Measurements from ENCODE around the gene ARF3.

The ARF3 gene

GRCh38 chr12:48946943-48947342 is 10.3 kb downstream of the ARF3 start:
- H3K27me3 ChIP-seq (ENCODE audit: insufficient read depth, low read length) = no peaks in the 10 kb centered on the region
- H3K36me3 ChIP-seq (ENCODE audit: insufficient read depth, low read length) = peaks cover 10% of the 10 kb centered on the region
- no peaks in the 10 kb centered on the region for H3K9me3 ChIP-seq (ENCODE audit: low read length)
- H3K4me1 ChIP-seq (ENCODE audit: insufficient read depth, low read length) = peaks cover 9% of the 10 kb centered on the region
- no peak overlapping the region for H2AFZ ChIP-seq (ENCODE audit: low read depth, low read length)
- H3K4me3 ChIP-seq (ENCODE audit: low read length) = no peak overlapping the region

GRCh38 chr12:48946205-48946604 is 11.1 kb downstream of the ARF3 start:
- Histone ChIP-seq H3K36me3 (ENCODE audit: insufficient read depth, low read length) (peaks cover 12% of the 10 kb centered on the region), H2AFZ (ENCODE audit: low read depth, low read length) (no peak overlapping the region), H3K4me3 (ENCODE audit: low read length) (no peak overlapping the region), H3K4me1 (ENCODE audit: insufficient read depth, low read length) (peaks cover 9% of the 10 kb centered on the region), H3K27me3 (ENCODE audit: insufficient read depth, low read length) (no peaks in the 10 kb centered on the region), H3K9me3 (ENCODE audit: low read length) (no peaks in the 10 kb centered on the region)

GRCh38 chr12:48943221-48943620 is 14.1 kb downstream of the ARF3 start:
- Histone ChIP-seq H3K4me3 (ENCODE audit: low read length) (no peak overlapping the region), H3K9me3 (ENCODE audit: low read length) (no peaks in the 10 kb centered on the region), H2AFZ (ENCODE audit: low read depth, low read length) (no peak overlapping the region), H3K36me3 (ENCODE audit: insufficient read depth, low read length) (peaks cover 36% of the 10 kb centered on the region), H3K27me3 (ENCODE audit: insufficient read depth, low read length) (no peaks in the 10 kb centered on the region), H3K4me1 (ENCODE audit: insufficient read depth, low read length) (peaks cover 9% of the 10 kb centered on the region)

GRCh38 chr12:48940181-48940580 is 17.1 kb downstream of the ARF3 start:
- Histone ChIP-seq H3K27me3 (ENCODE audit: insufficient read depth, low read length) (no peaks in the 10 kb centered on the region), H3K4me3 (ENCODE audit: low read length) (no peak overlapping the region)

GRCh38 chr12:48938805-48939204 is 18.5 kb downstream of the ARF3 start:
- H3K9me3 ChIP-seq (ENCODE audit: low read length) = no peaks in the 10 kb centered on the region
- H3K36me3 ChIP-seq (ENCODE audit: insufficient read depth, low read length) = peaks cover 67% of the 10 kb centered on the region
- H3K27me3 ChIP-seq (ENCODE audit: insufficient read depth, low read length) = no peaks in the 10 kb centered on the region
- H2AFZ ChIP-seq (ENCODE audit: low read depth, low read length) = no peak overlapping the region
- no peaks in the 10 kb centered on the region for H3K4me1 ChIP-seq (ENCODE audit: insufficient read depth, low read length)
- H3K4me3 ChIP-seq (ENCODE audit: low read length) = no peak overlapping the region

More at GRCh38 chr12:48940181-48940580, 17.1 kb downstream of the ARF3 start:
- Histone ChIP-seq H3K9me3 (ENCODE audit: low read length) (no peaks in the 10 kb centered on the region), H3K36me3 (ENCODE audit: insufficient read depth, low read length) (peaks cover 57% of the 10 kb centered on the region), H3K4me1 (ENCODE audit: insufficient read depth, low read length) (no peaks in the 10 kb centered on the region), H2AFZ (ENCODE audit: low read depth, low read length) (no peak overlapping the region)

- peaks cover 78% of the 10 kb centered on the region for H3K36me3 ChIP-seq (ENCODE audit: insufficient read depth, low read length)
- no peaks in the 10 kb centered on the region for H3K9me3 ChIP-seq (ENCODE audit: low read length)
- H2AFZ ChIP-seq (ENCODE audit: low read depth, low read length) = no peak overlapping the region
- no peak overlapping the region for H3K4me3 ChIP-seq (ENCODE audit: low read length)
- no peaks in the 10 kb centered on the region for H3K4me1 ChIP-seq (ENCODE audit: insufficient read depth, low read length)
- no peaks in the 10 kb centered on the region for H3K27me3 ChIP-seq (ENCODE audit: insufficient read depth, low read length)
Measured at GRCh38 chr12:48937170-48937569, 20.1 kb downstream of the ARF3 start.

- Histone ChIP-seq H3K9me3 (ENCODE audit: low read length) (no peaks in the 10 kb centered on the region), H3K4me3 (ENCODE audit: low read length) (no peak overlapping the region), H3K36me3 (ENCODE audit: insufficient read depth, low read length) (peaks cover 81% of the 10 kb centered on the region), H3K4me1 (ENCODE audit: insufficient read depth, low read length) (no peaks in the 10 kb centered on the region), H2AFZ (ENCODE audit: low read depth, low read length) (no peak overlapping the region), H3K27me3 (ENCODE audit: insufficient read depth, low read length) (no peaks in the 10 kb centered on the region)
Measured at GRCh38 chr12:48936379-48936979, 20.8 kb downstream of the ARF3 start.

GRCh38 chr12:48934312-48934706 is 23.0 kb downstream of the ARF3 start:
- H3K27me3 ChIP-seq (ENCODE audit: insufficient read depth, low read length) = no peaks in the 10 kb centered on the region
- no peak overlapping the region for H2AFZ ChIP-seq (ENCODE audit: low read depth, low read length)
- no peaks in the 10 kb centered on the region for H3K4me1 ChIP-seq (ENCODE audit: insufficient read depth, low read length)
- H3K9me3 ChIP-seq (ENCODE audit: low read length) = no peaks in the 10 kb centered on the region
- peaks cover 79% of the 10 kb centered on the region for H3K36me3 ChIP-seq (ENCODE audit: insufficient read depth, low read length)
- no peak overlapping the region for H3K4me3 ChIP-seq (ENCODE audit: low read length)

GRCh38 chr12:48933664-48934311 is 23.5 kb downstream of the ARF3 start:
- Histone ChIP-seq H3K4me1 (ENCODE audit: insufficient read depth, low read length) (no peaks in the 10 kb centered on the region), H3K9me3 (ENCODE audit: low read length) (no peaks in the 10 kb centered on the region), H3K36me3 (ENCODE audit: insufficient read depth, low read length) (peaks cover 77% of the 10 kb centered on the region), H2AFZ (ENCODE audit: low read depth, low read length) (no peak overlapping the region), H3K27me3 (ENCODE audit: insufficient read depth, low read length) (no peaks in the 10 kb centered on the region), H3K4me3 (ENCODE audit: low read length) (no peak overlapping the region)

GRCh38 chr12:48932878-48933277 is 24.4 kb downstream of the ARF3 start:
- no peaks in the 10 kb centered on the region for H3K9me3 ChIP-seq (ENCODE audit: low read length)
- H3K27me3 ChIP-seq (ENCODE audit: insufficient read depth, low read length) = no peaks in the 10 kb centered on the region
- no peak overlapping the region for H3K4me3 ChIP-seq (ENCODE audit: low read length)
- peaks cover 74% of the 10 kb centered on the region for H3K36me3 ChIP-seq (ENCODE audit: insufficient read depth, low read length)
- no peaks in the 10 kb centered on the region for H3K4me1 ChIP-seq (ENCODE audit: insufficient read depth, low read length)
- no peak overlapping the region for H2AFZ ChIP-seq (ENCODE audit: low read depth, low read length)

GRCh38 chr12:48930475-48930874 is 26.8 kb downstream of the ARF3 start:
- peaks cover 75% of the 10 kb centered on the region for H3K36me3 ChIP-seq (ENCODE audit: insufficient read depth, low read length)
- H3K27me3 ChIP-seq (ENCODE audit: insufficient read depth, low read length) = no peaks in the 10 kb centered on the region
- no peak overlapping the region for H3K4me3 ChIP-seq (ENCODE audit: low read length)
- H3K4me1 ChIP-seq (ENCODE audit: insufficient read depth, low read length) = no peaks in the 10 kb centered on the region
- peaks cover 2% of the 10 kb centered on the region for H3K9me3 ChIP-seq (ENCODE audit: low read length)
- no peak overlapping the region for H2AFZ ChIP-seq (ENCODE audit: low read depth, low read length)

- Histone ChIP-seq H3K9me3 (ENCODE audit: low read length) (peaks cover 2% of the 10 kb centered on the region), H3K4me3 (ENCODE audit: low read length) (no peak overlapping the region), H3K4me1 (ENCODE audit: insufficient read depth, low read length) (no peaks in the 10 kb centered on the region), H2AFZ (ENCODE audit: low read depth, low read length) (no peak overlapping the region), H3K27me3 (ENCODE audit: insufficient read depth, low read length) (no peaks in the 10 kb centered on the region), H3K36me3 (ENCODE audit: insufficient read depth, low read length) (peaks cover 77% of the 10 kb centered on the region)
Measured at GRCh38 chr12:48929551-48929950, 27.7 kb downstream of the ARF3 start.

- no peak overlapping the region for H3K4me3 ChIP-seq (ENCODE audit: low read length)
- H3K4me1 ChIP-seq (ENCODE audit: insufficient read depth, low read length) = no peaks in the 10 kb centered on the region
- H2AFZ ChIP-seq (ENCODE audit: low read depth, low read length) = no peak overlapping the region
- H3K36me3 ChIP-seq (ENCODE audit: insufficient read depth, low read length) = peaks cover 76% of the 10 kb centered on the region
- H3K27me3 ChIP-seq (ENCODE audit: insufficient read depth, low read length) = no peaks in the 10 kb centered on the region
- H3K9me3 ChIP-seq (ENCODE audit: low read length) = peaks cover 2% of the 10 kb centered on the region
Measured at GRCh38 chr12:48927261-48927660, 30.0 kb downstream of the ARF3 start.

Measured in neuron (in vitro differentiated cells).